BJ (cell line): ENCODE measurements around the gene RCBTB1. TPM values are rescaled to one million over a fixed set of nuclear protein-coding genes. Genes with fewer than 3 reads are reported as not detected.

ENCODE experiments used
- CTCF ChIA-PET: fragments of 350-600 bp; formaldehyde crosslinking; extraction: SDS; loops from one replicate; lab custom pipeline; 2021; ENCODE audit warnings: antibody characterized with exemption, inconsistent platforms; lab: Yijun Ruan, JAX
- POLR2A ChIA-PET: fragments of 300-600 bp; sonication (Branson Sonifier 250); formaldehyde crosslinking; extraction: SDS; loops from one replicate; lab custom pipeline; 2021; ENCODE audit warnings: antibody characterized with exemption; lab: Charles Lee
- DNase-seq: peaks from one replicate; pipeline ENCODE4 v3.0.0-alpha.2; 2011; ENCODE audit warnings: low read depth
- H3K27me3 ChIP-seq: 2 replicates; pipeline ENCODE4 v1.6.0; 2011; ENCODE audit warnings: low read length; ENCODE audit not compliant: control insufficient read depth, insufficient read depth
- H3K36me3 ChIP-seq: 2 replicates; pipeline ENCODE4 v1.5.1; 2011; ENCODE audit warnings: low read length; ENCODE audit not compliant: control insufficient read depth, insufficient read depth
- H3K4me3 ChIP-seq: 2 replicates; pipeline ENCODE4 v1.5.1; 2011; ENCODE audit warnings: low read depth, mild to moderate bottlenecking, control low read depth, low read length
- polyA plus RNA-seq: library from polyadenylated mRNA; depleted of rRNA; stranded (reverse); fragments of >200 nt; gene quantifications from 2 replicates; pipeline ENCODE4 v1.2.3, GENCODE V29; 2011
- TF ChIP-seq, protein P1 (sequence below): IDR thresholded peaks from 2 replicates; pipeline ENCODE4 v1.5.1; 2011; ENCODE audit warnings: low read depth, mild to moderate bottlenecking, control low read depth, inconsistent platforms, low read length, moderate library complexity; ENCODE audit not compliant: insufficient read depth

Gene RCBTB1
- polyA plus RNA-seq, 1 experiment = 8.0 TPM

DNA sequence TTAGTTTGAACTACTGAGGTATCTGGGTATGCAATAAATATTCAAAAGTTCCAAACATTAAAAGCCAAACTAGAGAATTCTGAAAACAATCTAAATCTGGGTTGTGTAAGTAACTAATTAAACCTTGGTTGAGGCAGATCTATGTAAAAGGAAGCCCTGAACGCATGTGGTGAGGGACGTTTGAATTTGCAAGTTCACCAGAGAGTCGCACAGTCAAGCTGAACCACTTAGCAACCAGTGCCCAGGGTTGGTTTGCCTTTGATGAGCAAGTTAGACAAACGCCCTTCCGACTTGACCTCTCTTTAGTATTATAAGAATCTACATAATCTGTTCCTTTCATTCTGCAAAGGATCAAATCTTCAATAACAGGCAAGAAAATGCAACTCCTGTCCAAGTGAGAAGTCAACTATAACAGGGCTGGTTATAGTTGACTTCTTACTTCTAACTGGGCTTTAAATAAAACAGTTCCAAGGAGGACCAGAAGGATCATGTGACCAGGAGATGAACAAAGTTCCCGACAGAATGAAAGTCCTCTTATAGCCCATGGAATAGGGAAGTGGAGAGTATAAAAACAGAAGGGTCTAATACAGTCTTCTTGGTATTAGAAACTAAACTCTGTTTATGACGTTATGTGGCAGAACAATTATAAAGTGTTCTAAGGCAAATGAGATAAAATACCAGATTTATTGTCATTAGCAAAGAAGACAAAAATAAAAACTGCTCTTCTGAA, 49.0 kb downstream of the RCBTB1 start:
- DNase-seq = no peak
- TF ChIP-seq, protein P1, sequence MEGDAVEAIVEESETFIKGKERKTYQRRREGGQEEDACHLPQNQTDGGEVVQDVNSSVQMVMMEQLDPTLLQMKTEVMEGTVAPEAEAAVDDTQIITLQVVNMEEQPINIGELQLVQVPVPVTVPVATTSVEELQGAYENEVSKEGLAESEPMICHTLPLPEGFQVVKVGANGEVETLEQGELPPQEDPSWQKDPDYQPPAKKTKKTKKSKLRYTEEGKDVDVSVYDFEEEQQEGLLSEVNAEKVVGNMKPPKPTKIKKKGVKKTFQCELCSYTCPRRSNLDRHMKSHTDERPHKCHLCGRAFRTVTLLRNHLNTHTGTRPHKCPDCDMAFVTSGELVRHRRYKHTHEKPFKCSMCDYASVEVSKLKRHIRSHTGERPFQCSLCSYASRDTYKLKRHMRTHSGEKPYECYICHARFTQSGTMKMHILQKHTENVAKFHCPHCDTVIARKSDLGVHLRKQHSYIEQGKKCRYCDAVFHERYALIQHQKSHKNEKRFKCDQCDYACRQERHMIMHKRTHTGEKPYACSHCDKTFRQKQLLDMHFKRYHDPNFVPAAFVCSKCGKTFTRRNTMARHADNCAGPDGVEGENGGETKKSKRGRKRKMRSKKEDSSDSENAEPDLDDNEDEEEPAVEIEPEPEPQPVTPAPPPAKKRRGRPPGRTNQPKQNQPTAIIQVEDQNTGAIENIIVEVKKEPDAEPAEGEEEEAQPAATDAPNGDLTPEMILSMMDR = no peak
- POLR2A ChIA-PET = no interaction called here
- H3K4me3 ChIP-seq = no peak overlapping the region
- CTCF ChIA-PET = no interaction called here
- H3K36me3 ChIP-seq = no peaks in the 10 kb centered on the region; the same call in 1 of the 2 replicates
- no peaks in the 10 kb centered on the region for H3K27me3 ChIP-seq

DNA sequence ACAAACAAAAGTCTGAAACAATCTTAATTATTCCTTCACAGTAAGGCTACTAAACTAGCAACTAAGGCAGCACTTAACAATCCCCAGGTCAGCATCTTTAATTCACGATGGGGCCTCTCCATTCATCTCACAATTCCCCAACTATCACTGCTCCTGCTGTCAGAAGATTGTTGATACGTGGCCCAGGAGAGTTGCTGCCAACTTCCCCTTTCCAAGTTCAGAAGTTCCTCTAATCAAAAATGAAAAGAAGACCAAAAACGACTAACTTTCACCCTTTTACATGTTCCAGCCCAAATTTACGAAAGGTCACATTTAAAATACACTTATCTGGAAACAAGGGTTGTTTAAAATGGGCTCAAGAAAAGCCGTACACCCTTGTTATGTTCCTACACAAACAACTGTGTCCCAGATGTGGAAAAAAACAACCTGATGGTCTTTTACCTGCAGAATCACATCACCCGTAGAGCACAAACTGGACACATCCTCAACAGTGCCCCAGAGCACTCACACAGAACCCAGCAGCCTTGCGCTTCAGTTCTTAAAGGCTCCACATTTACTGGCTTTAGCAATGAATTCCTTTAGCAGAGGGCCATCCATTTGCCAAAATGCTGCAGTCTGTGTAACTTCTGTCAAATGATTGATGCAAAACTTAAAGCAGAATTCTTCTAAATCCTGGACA, 51.6 kb downstream of the RCBTB1 start:
- Histone ChIP-seq H3K4me3 (no peak overlapping the region), H3K27me3 (no peaks in the 10 kb centered on the region), H3K36me3 (no peaks in the 10 kb centered on the region; the same call in 1 of the 2 replicates)
- DNase-seq = no peak
- ChIA-PET CTCF (no interaction called here), POLR2A (no interaction called here)
- TF ChIP-seq, protein P1 = no peak

DNA sequence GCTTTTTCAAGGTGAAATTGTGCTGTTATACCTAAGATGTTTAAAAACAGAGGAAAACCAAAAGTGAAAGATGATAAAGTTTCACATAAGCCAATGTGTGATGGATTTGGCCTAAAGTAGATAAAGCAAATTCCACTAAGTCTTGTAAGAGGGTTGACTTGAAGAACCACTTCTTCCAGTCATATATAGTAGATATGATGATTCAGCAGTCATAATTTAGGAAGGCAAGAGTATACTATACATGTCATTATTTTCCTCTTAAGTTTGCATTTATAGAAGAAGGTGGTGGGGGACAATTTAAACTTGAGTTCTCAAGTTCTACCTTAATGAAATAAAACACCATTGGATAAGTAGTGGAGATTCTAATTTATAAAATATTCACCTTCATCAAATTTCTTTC, 52.3 kb downstream of the RCBTB1 start:
- ChIA-PET POLR2A (no interaction called here), CTCF (no interaction called here)
- no peak overlapping the region for H3K4me3 ChIP-seq
- H3K27me3 ChIP-seq = no peaks in the 10 kb centered on the region
- DNase-seq = no peak
- TF ChIP-seq, protein P1 = no peak
- H3K36me3 ChIP-seq = no peaks in the 10 kb centered on the region; the same call in 1 of the 2 replicates

DNA sequence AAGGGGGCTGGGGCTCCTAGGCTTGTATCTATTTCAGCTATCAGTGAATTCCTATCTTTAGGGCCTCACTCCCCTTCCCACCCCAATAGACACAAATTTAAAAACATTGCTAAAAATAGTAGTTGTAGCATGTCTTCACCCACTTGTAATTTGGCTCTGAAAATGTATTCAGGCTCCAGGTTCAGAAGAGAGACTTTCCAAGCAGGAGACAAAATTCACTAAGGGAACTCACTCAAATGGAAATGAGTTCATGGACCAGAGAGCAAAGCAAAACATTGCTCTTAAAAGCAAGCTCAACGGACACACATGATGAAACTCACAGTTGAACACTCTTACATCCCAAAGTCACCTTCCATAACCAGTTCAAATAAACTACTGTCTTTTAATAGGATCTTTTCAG, 52.8 kb downstream of the RCBTB1 start:
- TF ChIP-seq, protein P1 = no peak
- POLR2A ChIA-PET = no interaction called here
- H3K27me3 ChIP-seq = no peaks in the 10 kb centered on the region

DNA sequence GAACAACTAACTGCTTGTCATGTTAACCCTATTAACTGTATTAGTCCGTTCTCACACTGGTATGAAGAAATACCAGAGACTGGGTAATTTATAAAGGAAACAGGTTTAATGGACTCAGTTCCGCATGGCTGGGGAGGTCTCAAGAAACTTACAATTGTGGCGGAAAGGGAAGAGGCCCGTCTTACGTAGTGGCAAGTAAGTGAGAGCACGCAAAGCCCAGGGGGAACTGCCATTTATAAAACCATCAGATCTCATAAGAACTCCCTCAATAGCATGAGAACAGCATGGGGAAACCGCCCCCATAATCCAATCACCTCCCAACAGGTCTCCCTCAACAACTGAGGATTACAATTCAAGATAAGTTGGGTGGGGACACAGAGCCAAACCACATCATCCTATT, 54.9 kb downstream of the RCBTB1 start:
- peaks cover 2% of the 10 kb centered on the region for H3K36me3 ChIP-seq
- no peaks in the 10 kb centered on the region for H3K27me3 ChIP-seq
- ChIA-PET CTCF (no interaction called here), POLR2A (no interaction called here)
- TF ChIP-seq, protein P1 = no peak
- H3K4me3 ChIP-seq = no peak overlapping the region
- DNase-seq = no peak

More for the DNA sequence above, 52.8 kb downstream of the RCBTB1 start:
- Histone ChIP-seq H3K36me3 (no peaks in the 10 kb centered on the region; the same call in 1 of the 2 replicates), H3K4me3 (no peak overlapping the region)
- CTCF ChIA-PET = no interaction called here
- DNase-seq = no peak
